ENCODE data around the gene MSH2.
"Not testable (repeated sequence)": the region's sequence is repeated elsewhere in the genome, so short reads cannot be mapped to it uniquely, and the experiment has no call there.

Gene MSH2

GRCh38 chr2:47414682-47415458 lies 11.9 kb downstream of the MSH2 start:
- no peak for DNase-seq

- DNase-seq = no peak
Observed at GRCh38 chr2:47420214-47420613, 17.3 kb downstream of the MSH2 start.

- not testable (repeated sequence) for DNase-seq
Observed at GRCh38 chr2:47420683-47421082, 17.7 kb downstream of the MSH2 start.

- no peak for DNase-seq
Observed at GRCh38 chr2:47422016-47422415, 19.1 kb downstream of the MSH2 start.

GRCh38 chr2:47422560-47422959 lies 19.6 kb downstream of the MSH2 start:
- DNase-seq = no peak

- DNase-seq = no peak
Observed at GRCh38 chr2:47426786-47427185, 23.8 kb downstream of the MSH2 start.

GRCh38 chr2:47429795-47430194 lies 26.8 kb downstream of the MSH2 start:
- no peak for DNase-seq

GRCh38 chr2:47433006-47433405 lies 30.1 kb downstream of the MSH2 start:
- DNase-seq = not testable (repeated sequence)

GRCh38 chr2:47433445-47433844 lies 30.5 kb downstream of the MSH2 start:
- DNase-seq = not testable (repeated sequence)

- DNase-seq = no peak
Observed at GRCh38 chr2:47437287-47437686, 34.3 kb downstream of the MSH2 start.

- DNase-seq = no peak
Observed at GRCh38 chr2:47438106-47438505, 35.1 kb downstream of the MSH2 start.

GRCh38 chr2:47438783-47439182 lies 35.8 kb downstream of the MSH2 start:
- DNase-seq = no peak

- no peak for DNase-seq
Observed at GRCh38 chr2:47451790-47452189, 48.8 kb downstream of the MSH2 start.

- DNase-seq = no peak
Observed at GRCh38 chr2:47452761-47453160, 49.8 kb downstream of the MSH2 start.

- DNase-seq = not testable (repeated sequence)
Observed at GRCh38 chr2:47454818-47455217, 51.9 kb downstream of the MSH2 start.

- DNase-seq = no peak
Observed at GRCh38 chr2:47455411-47455810, 52.5 kb downstream of the MSH2 start.

- no peak for DNase-seq
Observed at GRCh38 chr2:47456851-47457250, 53.9 kb downstream of the MSH2 start.

GRCh38 chr2:47457268-47457667 lies 54.3 kb downstream of the MSH2 start:
- DNase-seq = no peak

- DNase-seq = no peak
Observed at GRCh38 chr2:47459021-47459420, 56.1 kb downstream of the MSH2 start.

- DNase-seq = no peak
Observed at GRCh38 chr2:47460766-47461165, 57.8 kb downstream of the MSH2 start.

GRCh38 chr2:47471429-47472116 lies 68.6 kb downstream of the MSH2 start:
- no peak for DNase-seq

- no peak for DNase-seq
Observed at GRCh38 chr2:47479863-47480262, 76.9 kb downstream of the MSH2 start.

- DNase-seq = no peak
Observed at GRCh38 chr2:47483191-47483590, 80.2 kb downstream of the MSH2 start.

GRCh38 chr2:47484396-47484795 lies 81.4 kb downstream of the MSH2 start:
- no peak for DNase-seq

- DNase-seq = no peak
Observed at GRCh38 chr2:47485177-47485576, 82.2 kb downstream of the MSH2 start.
